Measurements from ENCODE around the gene WSCD2.

Gene WSCD2

GRCh38 chr12:108235985-108236263 lies 106.8 kb downstream of the WSCD2 start:
- DNase-seq (ENCODE audit: low read depth), result no peak

GRCh38 chr12:108236366-108236765 lies 107.3 kb downstream of the WSCD2 start:
- DNase-seq (ENCODE audit: low read depth), result no peak

- no peak for DNase-seq (ENCODE audit: low read depth)
These were observed 108.2 kb downstream of the WSCD2 start for GRCh38 chr12:108237272-108237671.

GRCh38 chr12:108238474-108238873 lies 109.4 kb downstream of the WSCD2 start:
- no peak for DNase-seq (ENCODE audit: low read depth)

GRCh38 chr12:108239378-108239777 lies 110.3 kb downstream of the WSCD2 start:
- no peak for DNase-seq (ENCODE audit: low read depth)

GRCh38 chr12:108240027-108240785 lies 111.1 kb downstream of the WSCD2 start:
- DNase-seq (ENCODE audit: low read depth), result no peak

GRCh38 chr12:108240928-108241327 lies 111.8 kb downstream of the WSCD2 start:
- no peak for DNase-seq (ENCODE audit: low read depth)

GRCh38 chr12:108241986-108242703 lies 113.1 kb downstream of the WSCD2 start:
- no peak for DNase-seq (ENCODE audit: low read depth)

GRCh38 chr12:108247130-108247529 lies 118.0 kb downstream of the WSCD2 start:
- no peak for DNase-seq (ENCODE audit: low read depth)

- no peak for DNase-seq (ENCODE audit: low read depth)
These were observed 118.9 kb downstream of the WSCD2 start for GRCh38 chr12:108248011-108248410.

GRCh38 chr12:108252523-108252922 lies 123.4 kb downstream of the WSCD2 start:
- no peak for DNase-seq (ENCODE audit: low read depth)

GRCh38 chr12:108253540-108253939 lies 124.5 kb downstream of the WSCD2 start:
- DNase-seq (ENCODE audit: low read depth), result no peak

GRCh38 chr12:108254030-108254429 lies 124.9 kb downstream of the WSCD2 start:
- no peak for DNase-seq (ENCODE audit: low read depth)

- DNase-seq (ENCODE audit: low read depth), result no peak
These were observed 125.6 kb downstream of the WSCD2 start for GRCh38 chr12:108254517-108255251.

- no peak for DNase-seq (ENCODE audit: low read depth)
These were observed 126.1 kb downstream of the WSCD2 start for GRCh38 chr12:108255252-108255602.

GRCh38 chr12:108257004-108257403 lies 127.9 kb downstream of the WSCD2 start:
- DNase-seq (ENCODE audit: low read depth), result no peak

- no peak for DNase-seq (ENCODE audit: low read depth)
These were observed 128.6 kb downstream of the WSCD2 start for GRCh38 chr12:108257610-108258106.

GRCh38 chr12:108260039-108260438 lies 131.0 kb downstream of the WSCD2 start:
- no peak for DNase-seq (ENCODE audit: low read depth)

GRCh38 chr12:108260969-108261368 lies 131.9 kb downstream of the WSCD2 start:
- DNase-seq (ENCODE audit: low read depth), result no peak

GRCh38 chr12:108265505-108265904 lies 136.4 kb downstream of the WSCD2 start:
- no peak for DNase-seq (ENCODE audit: low read depth)

GRCh38 chr12:108266131-108266530 lies 137.0 kb downstream of the WSCD2 start:
- no peak for DNase-seq (ENCODE audit: low read depth)

- DNase-seq (ENCODE audit: low read depth), result no peak
These were observed 138.4 kb downstream of the WSCD2 start for GRCh38 chr12:108267450-108267849.

GRCh38 chr12:108268397-108268796 lies 139.3 kb downstream of the WSCD2 start:
- DNase-seq (ENCODE audit: low read depth), result no peak

All from activated T-helper 9 cell treated with anti-CD3 and anti-CD28 coated beads, Interleukin-2, amount 50 U/mL, for 16 hours (primary cell).